OCI-LY7 (cell line): ENCODE results near the gene PRKAG2. TPM values are rescaled to one million over a fixed set of nuclear protein-coding genes. Genes with fewer than 3 reads are reported as not detected.

Experiments used
- BruUV-seq: library from RNA; stranded (reverse); fragments of 400-500 nt; replicated peaks from 2 replicates; lab custom pipeline; 2021; lab: Mats Ljungman, UMichigan
- CTCF ChIA-PET: fragments of 300-600 bp; sonication (Branson Sonifier 250); formaldehyde crosslinking; loops from one replicate; lab custom pipeline; 2022; ENCODE audit warnings: antibody characterized with exemption; ENCODE audit not compliant: unreplicated experiment; lab: Charles Lee
- POLR2A ChIA-PET: fragments of 300-600 bp; sonication (Branson Sonifier 250); formaldehyde crosslinking; loops from one replicate; lab custom pipeline; 2022; ENCODE audit warnings: antibody characterized with exemption; lab: Charles Lee
- DNase-seq: peaks from one replicate; pipeline ENCODE4 v3.0.0-alpha.2; 2015; ENCODE audit warnings: low spot score
- H2AFZ ChIP-seq: fragments of 200-600 bp; sonication (generic), shearing (Covaris generic); 2 replicates; pipeline ENCODE4 v1.6.1; 2014; ENCODE audit warnings: mild to moderate bottlenecking, antibody characterized with exemption, low read length, moderate library complexity
- H3K27ac ChIP-seq: fragments of 200-600 bp; sonication (generic); 2 replicates; pipeline ENCODE4 v1.5.1; 2014; ENCODE audit warnings: mixed run types, low read depth, mild to moderate bottlenecking, moderate library complexity, low read length, inconsistent platforms; ENCODE audit not compliant: poor library complexity, severe bottlenecking
- H3K36me3 ChIP-seq: fragments of 200-600 bp; sonication (generic); 2 replicates; pipeline ENCODE4 v1.6.1; 2014; ENCODE audit warnings: mild to moderate bottlenecking, antibody characterized with exemption, low read length, moderate library complexity, mixed read lengths; ENCODE audit not compliant: insufficient read depth
- H3K4me1 ChIP-seq: fragments of 200-600 bp; sonication (generic); 2 replicates; pipeline ENCODE4 v1.5.1; 2014; ENCODE audit warnings: mild to moderate bottlenecking, low read length; ENCODE audit not compliant: insufficient read depth, poor library complexity, severe bottlenecking
- H3K4me2 ChIP-seq: fragments of 200-600 bp; sonication (generic); 2 replicates; pipeline ENCODE4 v1.6.1; 2014; ENCODE audit warnings: mild to moderate bottlenecking, low read length
- H3K4me3 ChIP-seq: fragments of 200-600 bp; sonication (generic); 2 replicates; pipeline ENCODE4 v1.5.1; 2014; ENCODE audit warnings: mild to moderate bottlenecking, low read depth, low read length; ENCODE audit not compliant: poor library complexity, severe bottlenecking
- H3K79me2 ChIP-seq: fragments of 200-600 bp; sonication (generic); 2 replicates; pipeline ENCODE4 v1.6.1; 2016; ENCODE audit warnings: low read depth, mild to moderate bottlenecking, low read length, moderate library complexity, mixed read lengths; ENCODE audit not compliant: insufficient read depth
- H3K9me2 ChIP-seq: fragments of 200-600 bp; sonication (generic); 2 replicates; pipeline ENCODE4 v1.6.1; 2016; ENCODE audit warnings: mild to moderate bottlenecking, low read length, mixed read lengths; ENCODE audit not compliant: insufficient read depth
- H3K9me3 ChIP-seq: fragments of 200-600 bp; sonication (generic); 2 replicates; pipeline ENCODE4 v1.6.1; 2014; ENCODE audit warnings: mild to moderate bottlenecking, mixed run types, low read length, mixed read lengths
- H4K20me1 ChIP-seq: fragments of 200-600 bp; sonication (generic); 2 replicates; pipeline ENCODE4 v1.6.1; 2014; ENCODE audit warnings: mild to moderate bottlenecking, antibody characterized with exemption, low read length, moderate library complexity, mixed read lengths; ENCODE audit not compliant: insufficient read depth
- CTCF ChIP-seq: fragments of 200-600 bp; sonication (generic); conservative IDR thresholded peaks from 2 replicates; pipeline ENCODE4 v1.5.1; 2014; ENCODE audit warnings: mild to moderate bottlenecking, antibody characterized with exemption, low read length, moderate library complexity, mixed read lengths
- EZH2phosphoT487 ChIP-seq: fragments of 200-600 bp; sonication (generic); IDR thresholded peaks from 2 replicates; pipeline ENCODE4 v1.6.1; 2018; ENCODE audit warnings: low read depth, borderline replicate concordance, mild to moderate bottlenecking, mixed run types, antibody characterized with exemption, low read length, moderate library complexity, mixed read lengths
- intact Hi-C: fragments of 100-400 bp; cut with micrococcal nuclease; formaldehyde crosslinking; loops from one replicate; pipeline ENCODE4 v1.10.0; 2022; ENCODE audit not compliant: unreplicated experiment
- total RNA-seq, 2 experiments: library from RNA; depleted of rRNA in 1 of 2; stranded (reverse); fragments of >200 nt in 1 of 2; shearing (Covaris generic) in 1 of 2; gene quantifications; 2 replicates each; pipeline ENCODE4 v1.2.3, GENCODE V29; 2014 to 2022

Gene PRKAG2
- total RNA-seq, 2 experiments from 2014 or later = 1.2 to 5.1 TPM

- CTCF ChIA-PET = no interaction called here
- TF ChIP-seq CTCF (no peak), EZH2phosphoT487 (no peak)
- Histone ChIP-seq H3K4me3 (no peak overlapping the region), H3K36me3 (no peaks in the 10 kb centered on the region), H3K9me3 (no peaks in the 10 kb centered on the region), H3K79me2 (no peaks in the 10 kb centered on the region), H3K9me2 (no peaks in the 10 kb centered on the region), H3K27ac (no peak overlapping the region), H3K4me1 (no peaks in the 10 kb centered on the region), H2AFZ (no peak overlapping the region), H3K4me2 (no peak overlapping the region), H4K20me1 (no peaks in the 10 kb centered on the region)
- BruUV-seq = no TSS peak
- POLR2A ChIA-PET = no interaction called here
- no peak for DNase-seq
- intact Hi-C loops = no loop called here
Measured at GRCh38 chr7:151810441-151811232, 66.3 kb downstream of the PRKAG2 start.

GRCh38 chr7:151809864-151810170 is 67.1 kb downstream of the PRKAG2 start:
- H3K36me3 ChIP-seq = no peaks in the 10 kb centered on the region
- no peaks in the 10 kb centered on the region for H3K79me2 ChIP-seq
- H3K4me1 ChIP-seq = no peaks in the 10 kb centered on the region
- POLR2A ChIA-PET = no interaction called here
- no peak overlapping the region for H3K4me3 ChIP-seq
- no peak for DNase-seq
- no peak overlapping the region for H2AFZ ChIP-seq
- no peaks in the 10 kb centered on the region for H3K9me3 ChIP-seq
- no peak for TF ChIP-seq EZH2phosphoT487
- no peak for TF ChIP-seq CTCF
- intact Hi-C loops = no loop called here
- no peaks in the 10 kb centered on the region for H3K9me2 ChIP-seq
- no TSS peak for BruUV-seq
- H3K27ac ChIP-seq = no peak overlapping the region
- CTCF ChIA-PET = no interaction called here
- no peak overlapping the region for H3K4me2 ChIP-seq
- H4K20me1 ChIP-seq = no peaks in the 10 kb centered on the region

GRCh38 chr7:151809146-151809863 is 67.6 kb downstream of the PRKAG2 start:
- TF ChIP-seq EZH2phosphoT487 = no peak
- no peak for TF ChIP-seq CTCF
- no peak for DNase-seq
- Histone ChIP-seq H3K4me1 (no peaks in the 10 kb centered on the region), H2AFZ (no peak overlapping the region), H3K4me3 (no peak overlapping the region), H3K9me3 (no peaks in the 10 kb centered on the region), H3K36me3 (no peaks in the 10 kb centered on the region), H3K79me2 (no peaks in the 10 kb centered on the region), H3K9me2 (no peaks in the 10 kb centered on the region), H4K20me1 (no peaks in the 10 kb centered on the region), H3K4me2 (no peak overlapping the region), H3K27ac (no peak overlapping the region)
- ChIA-PET POLR2A (no interaction called here), CTCF (no interaction called here)
- BruUV-seq = no TSS peak
- intact Hi-C loops = no loop called here
